Measurements from ENCODE around the gene FZD7. TPM values are rescaled to one million over a fixed set of nuclear protein-coding genes. Genes with fewer than 3 reads are reported as not detected.

FZD7 gene
- total and polyA plus RNA-seq, 2 of the 8 experiments (the other 6 are each of a cell fraction or from before 2014, with no cell fraction given): 176 to 246 TPM

GRCh38 chr2:201987426-201987825 is 46.2 kb upstream of the FZD7 start:
- Histone ChIP-seq H2AK5ac (ENCODE audit: low read depth, low read length) (no peak overlapping the region), H3K4ac (replicated peaks; ENCODE audit: insufficient read length, low read depth, low read length) (no peak overlapping the region), H3K56ac (replicated peaks; ENCODE audit: insufficient read length, low read depth, low read length) (no peak overlapping the region), H3K27me3 (replicated peaks in 1 of 4; ENCODE audit: control insufficient read depth in 3 of 4, extremely low read depth in 1 of 4, insufficient read depth in 3 of 4, low read length in 3 of 4) (no peaks in the 10 kb centered on the region), H3K18ac (ENCODE audit: extremely low read depth, low read length) (no peak overlapping the region), H4K8ac (ENCODE audit: extremely low read depth, insufficient read depth, low read length) (no peak overlapping the region), H3K4me3 (ENCODE audit: extremely low read depth in 1 of 4, insufficient read depth in 2 of 4, low read depth in 3 of 4, low read length in 4 of 4) (no peak overlapping the region), H2BK12ac (ENCODE audit: low read depth, low read length) (no peak overlapping the region), H3K4me2 (ENCODE audit: insufficient read depth in 1 of 2, low read depth in 2 of 2, low read length in 2 of 2) (no peak overlapping the region), H4K91ac (replicated peaks; ENCODE audit: insufficient read length, low read length) (no peak overlapping the region), H3K9ac (replicated peaks in 1 of 4; ENCODE audit: extremely low read depth in 1 of 4, low read depth in 3 of 4, low read length in 3 of 4) (peak overlapping the region in 2 of 4 experiments; percentile 0 to 21; a peak in 1 of 7 replicates), H3K14ac (ENCODE audit: insufficient read length) (no peak overlapping the region), H2BK20ac (ENCODE audit: low read length) (no peak overlapping the region), H3K4me1 (replicated peaks in 1 of 4; ENCODE audit: control insufficient read depth in 3 of 4, insufficient read depth in 4 of 4, low read length in 3 of 4) (peaks cover 2 to 8% (median 4%) of the 10 kb centered on the region in 4 experiments; a peak in 3 of 7 replicates), H4K5ac (ENCODE audit: insufficient read length, low read depth, low read length) (no peak overlapping the region), H3K23ac (ENCODE audit: insufficient read length) (no peak overlapping the region), H2BK15ac (ENCODE audit: low read length) (no peak overlapping the region), H3K23me2 (ENCODE audit: low read depth, low read length) (no peaks in the 10 kb centered on the region), H4K20me1 (replicated peaks in 1 of 2; ENCODE audit: control insufficient read depth in 1 of 2, insufficient read depth in 2 of 2, low read length in 2 of 2) (no peaks in the 10 kb centered on the region), H2AFZ (ENCODE audit: low read length) (no peak overlapping the region), H3K79me1 (ENCODE audit: low read depth, low read length) (peaks cover 4% of the 10 kb centered on the region; the same call in 1 of the 2 replicates), H3K36me3 (ENCODE audit: control insufficient read depth in 2 of 4, insufficient read depth in 4 of 4, low read length in 3 of 4) (peaks cover 0 to 3% (median 0%) of the 10 kb centered on the region in 4 experiments; a peak in 1 of 8 replicates), H2BK120ac (replicated peaks; ENCODE audit: low read depth, low read length) (no peak overlapping the region), H3K9me3 (ENCODE audit: insufficient read depth in 2 of 2, low read depth in 1 of 2, low read length in 1 of 2) (no peaks in the 10 kb centered on the region), H3K79me2 (ENCODE audit: control insufficient read depth in 1 of 2, insufficient read depth in 2 of 2, low read length in 2 of 2) (no peaks in the 10 kb centered on the region), H2BK5ac (ENCODE audit: low read depth, low read length) (no peak overlapping the region; the same call in 1 of the 2 replicates), H3K27ac (ENCODE audit: low read depth, low read length) (no peak overlapping the region)
- TF ChIP-seq CTBP2 (IDR thresholded peaks at IDR 0.05; ENCODE audit: borderline replicate concordance, insufficient read depth, insufficient read length, low read length) (no peak), TAF7 (optimal IDR thresholded peaks at IDR 0.05; ENCODE audit: borderline replicate concordance, low read depth, low read length) (no peak), YY1 (IDR thresholded peaks at IDR 0.05; ENCODE audit: low read depth, low read length) (no peak), CREB1 (IDR thresholded peaks at IDR 0.05) (no peak), HDAC2 (IDR thresholded peaks at IDR 0.05; ENCODE audit: borderline replicate concordance in 1 of 2, low read depth in 2 of 2, low read length in 2 of 2) (no peak), RNF2 (IDR thresholded peaks at IDR 0.05; ENCODE audit: borderline replicate concordance, low read depth, low read length, missing control alignments, poor library complexity, severe bottlenecking) (no peak), RFX5 (IDR thresholded peaks at IDR 0.05; ENCODE audit: borderline replicate concordance, low read depth, low read length) (no peak), KDM4A (IDR thresholded peaks at IDR 0.05; ENCODE audit: low read depth, low read length, severe bottlenecking) (no peak)
- 96% methylated on average over 2 of the region's 2 CpGs; no CpG with 5 or more reads in 1 of the 2 experiments for WGBS, 2 experiments (ENCODE audit: extremely low coverage in 1 of 2, insufficient coverage in 1 of 2, insufficient read length in 1 of 2, insufficient replicate concordance in 2 of 2, low coverage in 1 of 2, low lambda C conversion rate in 2 of 2, missing lambda C conversion rate in 1 of 2)
- ChIA-PET CTCF (ENCODE audit: partially characterized antibody) (interaction anchor here (0.6 to 2.0 kb wide), 5 partner anchors 13 to 172 kb away, joined by 3 to 7 read pairs (median 4); no protein-coding TSS in a partner anchor), POLR2A (ENCODE audit: partially characterized antibody) (interaction anchor here (0.8 to 1.2 kb wide), 2 partner anchors 15 to 20 kb away, joined by 3 to 4 read pairs; no protein-coding TSS in a partner anchor)
- FAIRE-seq (no peak), DNase-seq (ENCODE audit: low read depth in 1 of 2, low spot score in 2 of 2) (no peak)

Measured in H1 (cell line).